GM06990 (cell line): ENCODE results near the gene TNRC6B.

ENCODE experiments used
- DNase-seq: peaks from one replicate; pipeline ENCODE4 v3.0.0-alpha.2; 2011; ENCODE audit not compliant: insufficient read length; ENCODE audit errors: extremely low read depth
- H3K27me3 ChIP-seq: replicated peaks from 2 replicates; pipeline ENCODE4 v1.6.0; 2011; ENCODE audit warnings: low read length; ENCODE audit not compliant: control insufficient read depth, insufficient read depth
- H3K36me3 ChIP-seq: 2 replicates; pipeline ENCODE4 v1.5.1; 2011; ENCODE audit warnings: low read length; ENCODE audit not compliant: control insufficient read depth, insufficient read depth
- H3K4me3 ChIP-seq: replicated peaks from 2 replicates; pipeline ENCODE4 v1.5.1; 2011; ENCODE audit warnings: low read depth, mild to moderate bottlenecking, control low read depth, low read length
- CTCF ChIP-seq: IDR thresholded peaks from 2 replicates; pipeline ENCODE4 v1.5.1; 2011; ENCODE audit warnings: low read length, control low read depth, mild to moderate bottlenecking, inconsistent platforms; ENCODE audit not compliant: insufficient read depth, poor library complexity, severe bottlenecking

The TNRC6B gene

DNA sequence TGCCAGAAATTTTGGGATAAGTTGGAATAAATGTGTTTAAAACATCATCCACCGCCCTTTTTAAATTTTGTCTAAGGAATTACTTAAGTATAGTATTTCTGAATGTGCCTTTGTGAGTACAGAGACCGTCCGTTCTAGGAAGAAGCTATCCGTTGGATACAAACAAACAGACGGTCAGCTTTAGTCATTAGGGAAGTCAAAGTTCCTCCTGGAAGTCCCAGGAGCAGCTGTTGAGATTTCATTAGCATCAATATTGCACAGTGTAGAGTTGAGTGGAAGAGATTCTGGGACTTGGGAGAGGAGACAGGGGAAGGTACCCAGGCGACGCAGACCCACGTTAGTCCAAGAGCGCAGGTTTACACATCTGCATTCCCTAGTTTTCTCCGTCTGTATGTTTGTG, 152.9 kb downstream of the TNRC6B start:
- Histone ChIP-seq H3K36me3 (peaks cover 1% of the 10 kb centered on the region; the same call in 1 of the 2 replicates), H3K27me3 (no peaks in the 10 kb centered on the region), H3K4me3 (no peak overlapping the region)
- TF ChIP-seq CTCF, result no peak
- no peak for DNase-seq

GRCh38 chr22:40331706-40332105, 154.0 kb downstream of the TNRC6B start:
- no peak overlapping the region for H3K4me3 ChIP-seq

DNA sequence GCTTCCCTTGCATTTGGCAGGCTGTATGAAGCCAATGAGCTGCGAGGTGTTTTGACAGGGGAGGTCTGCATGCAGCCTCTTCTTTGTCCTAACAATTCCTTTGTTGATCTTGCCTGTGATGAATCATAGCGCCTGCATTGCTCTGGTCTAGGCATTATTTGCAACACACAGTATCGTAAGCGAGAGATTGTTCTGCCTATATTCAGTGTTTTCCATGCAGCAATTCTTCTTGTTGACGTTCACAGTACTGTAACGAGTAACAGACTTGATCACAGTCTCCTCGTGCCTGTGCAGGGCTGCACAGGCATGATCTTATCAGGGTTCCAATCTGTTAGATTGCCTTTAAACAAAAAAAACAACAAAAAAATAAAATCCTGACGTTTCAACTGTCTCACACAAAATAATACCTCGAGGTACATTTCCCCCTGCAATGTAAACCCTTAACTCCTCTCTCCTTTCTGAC, 154.6 kb downstream of the TNRC6B start:
- TF ChIP-seq CTCF, result no peak
- no peak for DNase-seq
- H3K27me3 ChIP-seq, result no peaks in the 10 kb centered on the region
- peaks cover 1% of the 10 kb centered on the region; the same call in 1 of the 2 replicates for H3K36me3 ChIP-seq
- no peak overlapping the region for H3K4me3 ChIP-seq

More at GRCh38 chr22:40331706-40332105, 154.0 kb downstream of the TNRC6B start:
- no peak for DNase-seq
- TF ChIP-seq CTCF, result no peak
- Histone ChIP-seq H3K36me3 (peaks cover 1% of the 10 kb centered on the region; the same call in 1 of the 2 replicates), H3K27me3 (no peaks in the 10 kb centered on the region)

DNA sequence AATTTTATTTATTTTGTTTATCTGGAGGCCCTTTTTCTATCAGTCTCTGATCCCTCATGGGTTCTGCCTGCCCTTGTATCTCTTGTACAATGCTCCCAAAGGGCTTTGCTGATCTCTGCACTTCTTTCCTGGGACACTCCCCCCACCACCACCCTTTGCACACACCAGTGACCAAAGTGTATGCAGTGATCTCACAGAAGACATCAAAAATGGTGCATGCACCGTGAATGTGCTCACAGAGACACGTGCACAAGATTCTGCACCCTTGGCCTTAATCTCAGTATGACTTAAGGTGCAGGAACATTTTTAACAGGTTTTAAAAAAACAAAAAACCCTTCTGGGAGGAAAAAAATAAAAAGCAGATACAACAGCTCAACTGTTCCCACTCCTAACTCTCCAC, 156.3 kb downstream of the TNRC6B start:
- no peak overlapping the region for H3K4me3 ChIP-seq
- no peak for TF ChIP-seq CTCF
- no peaks in the 10 kb centered on the region for H3K27me3 ChIP-seq
- H3K36me3 ChIP-seq, result peaks cover 1% of the 10 kb centered on the region; the same call in 1 of the 2 replicates
- DNase-seq, result no peak

GRCh38 chr22:40334899-40335298, 157.2 kb downstream of the TNRC6B start:
- H3K36me3 ChIP-seq, result peaks cover 1% of the 10 kb centered on the region; the same call in 1 of the 2 replicates
- no peak for TF ChIP-seq CTCF
- DNase-seq, result no peak
- no peak overlapping the region for H3K4me3 ChIP-seq
- H3K27me3 ChIP-seq, result no peaks in the 10 kb centered on the region

DNA sequence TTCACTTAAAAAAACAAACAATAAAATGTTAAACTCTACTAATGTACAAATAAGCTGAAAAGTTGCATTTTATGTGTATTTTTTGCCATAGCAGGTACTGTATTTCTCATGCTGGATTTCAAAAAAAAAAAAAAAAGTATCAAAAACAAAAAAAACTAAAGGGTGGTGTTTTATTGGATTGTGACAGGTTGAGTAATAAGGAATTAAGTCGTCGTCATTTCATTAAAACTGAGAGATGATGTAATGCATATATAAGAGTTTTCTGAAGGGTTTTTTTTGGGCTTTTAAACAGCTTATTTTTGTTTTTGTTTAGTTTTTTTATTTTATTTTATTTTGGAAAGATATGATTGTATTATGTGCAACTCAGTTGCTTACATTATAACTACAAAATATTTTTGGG, 157.6 kb downstream of the TNRC6B start:
- peaks cover 1% of the 10 kb centered on the region; the same call in 1 of the 2 replicates for H3K36me3 ChIP-seq
- no peaks in the 10 kb centered on the region for H3K27me3 ChIP-seq
- DNase-seq, result no peak
- no peak overlapping the region for H3K4me3 ChIP-seq
- no peak for TF ChIP-seq CTCF
